SK-N-SH (cell line): ENCODE results near the gene HRCT1. TPM values are rescaled to one million over a fixed set of nuclear protein-coding genes. Genes with fewer than 3 reads are reported as not detected.
A peak's percentile ranks its signal among the peaks of the same experiment; 100 is the strongest.

Experiments
- CTCF ChIA-PET: fragments of 300-600, 350-600 bp; formaldehyde crosslinking; extraction: SDS; loops from one replicate; lab custom pipeline; 2021; lab: Yijun Ruan, JAX
- POLR2A ChIA-PET: fragments of 350-600 bp; sonication (Branson Sonifier 250); formaldehyde crosslinking; extraction: SDS; loops from one replicate; lab custom pipeline; 2020; ENCODE audit warnings: antibody characterized with exemption, inconsistent platforms; lab: Yijun Ruan, JAX
- DNase-seq: peaks from one replicate; pipeline ENCODE4 v3.0.0; 2012
- H2AFZ ChIP-seq: fragments of 200-600 bp; sonication (generic); 2 replicates; pipeline ENCODE4 v1.8.1; 2016; ENCODE audit warnings: antibody characterized with exemption, mild to moderate bottlenecking, low read depth
- H3F3A ChIP-seq: fragments of 200-600 bp; sonication (generic); replicated peaks from 2 replicates; pipeline ENCODE3; 2016; ENCODE audit warnings: antibody characterized with exemption, mild to moderate bottlenecking; ENCODE audit not compliant: insufficient read depth
- H3K27ac ChIP-seq, 2 experiments: fragments of 200-500 bp in 1 of 2; fragments of 200-600 bp in 1 of 2; sonication (Bioruptor generic) in 1 of 2; sonication (generic), shearing (Covaris generic) in 1 of 2; 2 replicates each; pipeline versions ENCODE4 v1.5.1 to v1.6.1; 2014 to 2016; ENCODE audit warnings: low read depth in 2 of 2, inconsistent platforms in 1 of 2, low read length in 1 of 2, mild to moderate bottlenecking in 1 of 2, mixed read lengths in 1 of 2
- H3K27me3 ChIP-seq: fragments of 200-600 bp; sonication (generic), shearing (Covaris generic); 2 replicates; pipeline ENCODE4 v1.6.1; 2016; ENCODE audit warnings: mixed run types; ENCODE audit not compliant: insufficient read depth
- H3K36me3 ChIP-seq, 2 experiments: fragments of 200-500 bp in 1 of 2; fragments of 200-600 bp in 1 of 2; sonication (Bioruptor generic) in 1 of 2; sonication (generic) in 1 of 2; replicated peaks in 1 of 2; 2 replicates each; pipeline versions ENCODE3 to v1.5.1; 2014 to 2016; ENCODE audit warnings: low read length in 1 of 2, mild to moderate bottlenecking in 1 of 2; ENCODE audit not compliant: insufficient read depth in 2 of 2, control insufficient read depth in 1 of 2
- H3K4me1 ChIP-seq, 2 experiments: fragments of 200-500 bp in 1 of 2; fragments of 200-600 bp in 1 of 2; sonication (Bioruptor generic) in 1 of 2; sonication (generic), shearing (Covaris generic) in 1 of 2; 2 replicates each; pipeline versions ENCODE4 v1.5.1 to v1.6.1; 2014 to 2016; ENCODE audit warnings: low read depth in 1 of 2, low read length in 1 of 2, mixed run types in 1 of 2; ENCODE audit not compliant: insufficient read depth in 2 of 2, control insufficient read depth in 1 of 2
- H3K4me2 ChIP-seq: fragments of 200-600 bp; sonication (generic), shearing (Covaris generic); 2 replicates; pipeline ENCODE4 v1.6.1; 2017; ENCODE audit warnings: mixed run types
- H3K4me3 ChIP-seq, 2 experiments: fragments of 200-500 bp in 1 of 2; fragments of 200-600 bp in 1 of 2; sonication (Bioruptor generic) in 1 of 2; sonication (generic), shearing (Covaris generic) in 1 of 2; 2 replicates each; pipeline versions ENCODE4 v1.5.1 to v1.8.1; 2014 to 2016; ENCODE audit warnings: low read depth in 2 of 2, inconsistent platforms in 1 of 2, low read length in 1 of 2, mild to moderate bottlenecking in 1 of 2, mixed read lengths in 1 of 2, moderate library complexity in 1 of 2
- H3K79me2 ChIP-seq: fragments of 200-600 bp; sonication (generic); 2 replicates; pipeline ENCODE4 v1.8.1; 2017; ENCODE audit warnings: mild to moderate bottlenecking; ENCODE audit not compliant: insufficient read depth
- H3K9ac ChIP-seq: fragments of 200-600 bp; sonication (generic); 2 replicates; pipeline ENCODE4 v1.6.1; 2017; ENCODE audit warnings: mixed run types
- H3K9me2 ChIP-seq: fragments of 200-600 bp; sonication (generic); 2 replicates; pipeline ENCODE4 v1.6.1; 2017; ENCODE audit warnings: mixed run types
- H3K9me3 ChIP-seq: fragments of 200-600 bp; sonication (generic); 2 replicates; pipeline ENCODE4 v1.6.1; 2017; ENCODE audit warnings: mixed run types, mild to moderate bottlenecking, moderate library complexity
- H4K20me1 ChIP-seq: fragments of 200-600 bp; sonication (generic); 2 replicates; pipeline ENCODE4 v1.6.1; 2017; ENCODE audit warnings: mild to moderate bottlenecking, mixed run types; ENCODE audit not compliant: insufficient read depth
- CHD2 ChIP-seq: fragments of 150-350 bp; IDR thresholded peaks from 2 replicates; pipeline ENCODE4 v1.6.1; 2018; ENCODE audit warnings: low read length; ENCODE audit not compliant: partially characterized antibody
- ELF1 ChIP-seq: IDR thresholded peaks from 2 replicates; pipeline ENCODE4 v1.4.0; 2012
- EP300 ChIP-seq, 2 experiments: IDR thresholded peaks; 2 replicates each; pipeline versions ENCODE4 v1.4.0 to v1.6.1; 2012; ENCODE audit warnings: borderline replicate concordance in 1 of 2, low read depth in 1 of 2, low read length in 1 of 2
- EZH2phosphoT487 ChIP-seq: fragments of 200-600 bp; sonication (generic); IDR thresholded peaks from 2 replicates; pipeline ENCODE4 v1.6.1; 2017; ENCODE audit warnings: low read depth, mixed run types, mild to moderate bottlenecking, antibody characterized with exemption, moderate library complexity, borderline replicate concordance
- FOSL2 ChIP-seq: IDR thresholded peaks from 2 replicates; pipeline ENCODE4 v1.4.0; 2012; ENCODE audit warnings: low read depth, mild to moderate bottlenecking, moderate library complexity, borderline replicate concordance
- FOXJ3 ChIP-seq: sonication (generic); formaldehyde crosslinking; IDR thresholded peaks from 2 replicates; pipeline ENCODE4 v1.5.1; 2020; ENCODE audit warnings: mild to moderate bottlenecking, missing genetic modification reagents
- FOXM1 ChIP-seq: IDR thresholded peaks from 2 replicates; pipeline ENCODE4 v1.4.0; 2012; ENCODE audit warnings: low read depth, mild to moderate bottlenecking
- GABPA ChIP-seq: IDR thresholded peaks from 2 replicates; pipeline ENCODE4 v1.4.0; 2012; ENCODE audit warnings: low read depth, mild to moderate bottlenecking
- JUND ChIP-seq: IDR thresholded peaks from 2 replicates; pipeline ENCODE4 v1.4.0; 2012
- MEF2A ChIP-seq: IDR thresholded peaks from 2 replicates; pipeline ENCODE4 v1.4.0; 2012; ENCODE audit warnings: low read depth, borderline replicate concordance
- MXI1 ChIP-seq: IDR thresholded peaks from 2 replicates; pipeline ENCODE4 v1.6.1; 2012; ENCODE audit warnings: mild to moderate bottlenecking, low read depth, low read length, improper control_type of control experiment
- NFIC ChIP-seq: IDR thresholded peaks from 2 replicates; pipeline ENCODE4 v1.4.0; 2012; ENCODE audit warnings: borderline replicate concordance
- RCOR1 ChIP-seq: fragments of 150-350 bp; IDR thresholded peaks from 2 replicates; pipeline ENCODE4 v1.6.1; 2017; ENCODE audit warnings: antibody characterized with exemption, low read length
- RFX5 ChIP-seq: IDR thresholded peaks from 2 replicates; pipeline ENCODE4 v1.6.1; 2012; ENCODE audit warnings: mild to moderate bottlenecking, improper control_type of control experiment, low read length
- RXRA ChIP-seq: IDR thresholded peaks from 2 replicates; pipeline ENCODE4 v1.4.0; 2012; ENCODE audit warnings: low read depth, mild to moderate bottlenecking, borderline replicate concordance
- SIN3A ChIP-seq: IDR thresholded peaks from 2 replicates; pipeline ENCODE4 v1.6.1; 2012; ENCODE audit warnings: low read depth, mild to moderate bottlenecking, low read length, moderate library complexity, borderline replicate concordance
- SMC3 ChIP-seq: IDR thresholded peaks from 2 replicates; pipeline ENCODE4 v1.6.1; 2012; ENCODE audit warnings: low read depth, low read length, improper control_type of control experiment
- TAF1 ChIP-seq: IDR thresholded peaks from 2 replicates; pipeline ENCODE4 v1.6.1; 2012; ENCODE audit warnings: low read depth, mild to moderate bottlenecking, low read length, moderate library complexity, borderline replicate concordance
- TCF12 ChIP-seq: IDR thresholded peaks from 2 replicates; pipeline ENCODE4 v1.4.0; 2012
- TEAD4 ChIP-seq: IDR thresholded peaks from 2 replicates; pipeline ENCODE4 v1.4.0; 2012; ENCODE audit warnings: mild to moderate bottlenecking, borderline replicate concordance; ENCODE audit not compliant: insufficient read depth
- YY1 ChIP-seq: IDR thresholded peaks from 2 replicates; pipeline ENCODE4 v1.4.0; 2012; ENCODE audit warnings: low read depth, mild to moderate bottlenecking
- WGBS: methylation state at CpG from one replicate; pipeline ENCODE4 v1.1.6; 2017; ENCODE audit warnings: low lambda C conversion rate; 5-methylcytosine and 5-hydroxymethylcytosine counted together
- polyA plus RNA-seq, 3 experiments: library from polyadenylated mRNA; depleted of rRNA; stranded (reverse); fragments of >200 nt; gene quantifications; 2 replicates each; pipeline ENCODE4 v1.2.3, GENCODE V29; 2012
- TF ChIP-seq, protein P1 (sequence below): fragments of 150-350 bp; IDR thresholded peaks from 2 replicates; pipeline ENCODE4 v1.6.1; 2016; ENCODE audit warnings: mild to moderate bottlenecking, low read depth, low read length
- TF ChIP-seq, protein P2 (sequence below): IDR thresholded peaks from 2 replicates; pipeline ENCODE4 v1.4.0; 2012; ENCODE audit warnings: low read depth

HRCT1 gene
- polyA plus RNA-seq, 1 of the 3 experiments (the other 2 are of a cell fraction): 3.0 TPM

DNA sequence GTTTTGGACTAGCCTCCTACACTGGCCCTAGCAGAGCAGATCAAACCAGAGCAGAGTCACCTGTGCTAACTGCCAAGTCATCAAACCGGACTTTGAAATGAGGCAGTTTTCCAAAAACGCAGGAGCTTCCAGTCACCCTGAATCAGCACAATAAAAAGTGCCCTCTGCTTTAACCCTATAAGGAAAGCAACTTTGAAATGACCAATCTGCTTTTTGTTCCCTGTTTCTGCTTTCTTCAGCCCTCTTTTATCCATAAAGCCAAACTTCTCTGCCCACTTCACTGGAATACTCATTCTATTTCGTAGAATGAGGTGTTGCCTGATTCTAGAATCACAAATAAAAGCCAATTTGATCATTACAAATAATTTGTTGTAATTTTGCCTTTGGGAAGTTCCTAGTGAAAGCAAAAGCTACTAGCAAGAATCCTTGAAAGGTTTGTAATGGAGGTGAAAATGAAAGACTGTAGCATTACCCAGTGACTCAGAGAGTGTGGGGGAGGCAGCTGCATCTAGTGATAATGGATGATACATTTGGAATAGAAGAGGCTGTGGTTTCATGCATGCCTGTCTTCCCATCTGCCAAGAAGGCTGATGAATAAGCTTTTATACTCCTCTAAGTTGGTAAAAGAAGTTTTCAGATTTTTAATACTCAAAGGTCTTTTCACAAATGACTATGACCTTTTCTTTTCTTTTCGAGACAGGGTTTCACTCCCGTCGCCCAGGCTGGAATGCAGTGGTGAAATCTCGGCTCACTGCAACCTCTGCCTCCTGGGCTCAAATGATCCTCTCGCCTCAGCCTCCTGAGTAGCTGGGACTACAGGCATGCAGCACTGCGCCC lies 18.1 kb downstream of the HRCT1 start (continued):
- TF ChIP-seq FOXM1: peak; percentile 63; the same call in 1 of the 2 replicates
- TF ChIP-seq RFX5: no peak

DNA sequence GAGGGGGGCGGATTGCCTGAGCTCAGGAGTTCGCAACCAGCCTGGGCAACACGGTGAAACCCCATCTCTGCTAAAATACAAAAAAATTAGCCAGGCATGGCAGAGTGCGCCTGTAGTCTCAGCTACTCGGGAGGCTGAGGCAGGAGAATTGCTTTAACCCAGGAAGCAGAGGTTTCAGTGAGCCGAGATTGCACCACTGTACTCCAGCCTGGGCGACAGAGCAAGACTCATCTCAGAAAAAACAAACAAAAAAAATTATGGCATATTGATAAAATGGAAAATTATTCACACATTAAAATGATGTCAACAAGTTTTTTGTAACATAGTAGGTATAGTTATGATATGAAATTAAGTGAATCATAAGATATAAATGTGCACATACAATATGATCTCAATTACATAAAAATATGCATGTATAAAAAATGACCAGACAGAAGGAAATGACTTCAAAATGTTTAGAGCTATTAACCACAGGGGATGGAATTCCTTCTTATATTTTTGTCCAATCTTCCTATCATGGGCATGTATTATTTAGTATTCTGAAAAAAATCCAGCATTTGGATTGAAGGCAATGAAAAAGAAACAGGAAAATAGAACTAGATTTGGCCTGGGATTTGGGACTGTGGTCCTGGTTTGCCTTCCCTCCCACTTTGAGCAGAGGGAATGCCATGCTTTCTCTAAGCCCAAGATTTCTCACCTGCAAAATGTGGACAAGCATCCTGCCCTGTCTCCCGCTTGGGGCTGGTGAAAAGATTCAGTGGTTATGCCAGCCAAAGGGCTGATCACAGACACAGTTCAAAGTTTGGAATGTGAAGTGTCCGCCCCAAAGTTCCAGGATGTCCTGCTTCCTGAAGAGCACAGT lies 22.8 kb downstream of the HRCT1 start:
- H3K36me3 ChIP-seq: no peaks in the 10 kb centered on the region
- TF ChIP-seq TCF12: peak; percentile 39; the same call in 1 of the 2 replicates
- no peak for TF ChIP-seq RXRA
- TF ChIP-seq RFX5: no peak
- TF ChIP-seq MEF2A: no peak
- no peak for TF ChIP-seq FOSL2
- 0 out of 4 replicates have a peak, but pooled peaks of 1 of the 2 experiments have one; percentile 29 for TF ChIP-seq EP300 (IDR thresholded peaks at IDR 0.05; ENCODE audit: borderline replicate concordance in 1 of 2, low read depth in 1 of 2, low read length in 1 of 2)
- no peak for TF ChIP-seq NFIC
- TF ChIP-seq TEAD4: 0 out of 2 replicates have a peak, but pooled peaks have one; percentile 6
- TF ChIP-seq ELF1: no peak
- no peak for TF ChIP-seq CHD2
- H3F3A ChIP-seq: peaks cover 41% of the 10 kb centered on the region
- no peak overlapping the region for H3K9ac ChIP-seq
- no peak overlapping the region for H3K4me3 ChIP-seq
- no peaks in the 10 kb centered on the region for H3K9me2 ChIP-seq
- no peak overlapping the region for H3K4me2 ChIP-seq
- DNase-seq: no peak
- 82% methylated on average over 7 of the region's 9 CpGs for WGBS
- H4K20me1 ChIP-seq: no peaks in the 10 kb centered on the region
- H3K4me1 ChIP-seq: peaks cover 0 to 21% of the 10 kb centered on the region in 2 experiments; a peak in 3 of 4 replicates
- H3K79me2 ChIP-seq: no peaks in the 10 kb centered on the region
- H2AFZ ChIP-seq: peak overlapping the region; percentile 19; the same call in 1 of the 2 replicates
- ChIA-PET POLR2A (no interaction called here), CTCF (interaction anchor here (0.7 to 1.0 kb wide), 3 partner anchors 17 to 121 kb away, joined by 3 to 7 read pairs (median 3); no protein-coding TSS in a partner anchor)
- peak overlapping the region; percentile 65 to 74; a peak in 3 of 4 replicates for H3K27ac ChIP-seq
- H3K9me3 ChIP-seq: no peaks in the 10 kb centered on the region
- H3K27me3 ChIP-seq: no peaks in the 10 kb centered on the region

DNA sequence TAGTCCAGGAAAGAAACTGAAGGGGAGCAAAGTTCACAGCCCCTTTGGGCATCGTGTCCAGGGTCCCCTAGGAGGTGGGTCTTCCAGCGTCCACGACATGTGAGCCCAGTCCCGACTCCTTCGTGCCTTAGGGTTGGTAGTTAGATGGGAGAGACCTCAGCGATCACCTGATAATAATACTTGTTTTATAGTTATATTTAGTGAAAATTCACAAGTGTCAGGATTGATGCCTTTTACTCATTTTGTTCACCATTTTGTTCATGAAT lies 23.4 kb downstream of the HRCT1 start:
- Histone ChIP-seq H3K9me3 (no peaks in the 10 kb centered on the region), H3K4me3 (no peak overlapping the region), H3F3A (peaks cover 37% of the 10 kb centered on the region), H3K9ac (no peak overlapping the region), H3K27ac (peak overlapping the region; percentile 65 to 74; a peak in 3 of 4 replicates), H3K27me3 (no peaks in the 10 kb centered on the region), H3K4me1 (peaks cover 0 to 23% of the 10 kb centered on the region in 2 experiments; a peak in 3 of 4 replicates), H3K4me2 (no peak overlapping the region), H3K9me2 (no peaks in the 10 kb centered on the region), H2AFZ (peak overlapping the region; percentile 19; the same call in 1 of the 2 replicates), H4K20me1 (no peaks in the 10 kb centered on the region), H3K79me2 (no peaks in the 10 kb centered on the region), H3K36me3 (no peaks in the 10 kb centered on the region)
- CTCF ChIA-PET: no interaction called here
- POLR2A ChIA-PET: no interaction called here
- TF ChIP-seq CHD2 (no peak), RCOR1 (no peak), MEF2A (no peak), MXI1 (no peak), SIN3A (no peak), ELF1 (no peak), GABPA (no peak), FOXJ3 (no peak), TEAD4 (no peak), YY1 (no peak), JUND (no peak), TAF1 (no peak), EZH2phosphoT487 (no peak), FOXM1 (no peak), SMC3 (no peak)
- TF ChIP-seq, protein P1, sequence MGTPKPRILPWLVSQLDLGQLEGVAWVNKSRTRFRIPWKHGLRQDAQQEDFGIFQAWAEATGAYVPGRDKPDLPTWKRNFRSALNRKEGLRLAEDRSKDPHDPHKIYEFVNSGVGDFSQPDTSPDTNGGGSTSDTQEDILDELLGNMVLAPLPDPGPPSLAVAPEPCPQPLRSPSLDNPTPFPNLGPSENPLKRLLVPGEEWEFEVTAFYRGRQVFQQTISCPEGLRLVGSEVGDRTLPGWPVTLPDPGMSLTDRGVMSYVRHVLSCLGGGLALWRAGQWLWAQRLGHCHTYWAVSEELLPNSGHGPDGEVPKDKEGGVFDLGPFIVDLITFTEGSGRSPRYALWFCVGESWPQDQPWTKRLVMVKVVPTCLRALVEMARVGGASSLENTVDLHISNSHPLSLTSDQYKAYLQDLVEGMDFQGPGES: no peak
- TF ChIP-seq, protein P2, sequence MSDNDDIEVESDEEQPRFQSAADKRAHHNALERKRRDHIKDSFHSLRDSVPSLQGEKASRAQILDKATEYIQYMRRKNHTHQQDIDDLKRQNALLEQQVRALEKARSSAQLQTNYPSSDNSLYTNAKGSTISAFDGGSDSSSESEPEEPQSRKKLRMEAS: no peak
- DNase-seq: no peak
- WGBS: 86% methylated on average over 6 of the region's 6 CpGs
